ENCODE data around the gene TOM1L1. TPM values are rescaled to one million over a fixed set of nuclear protein-coding genes. Genes with fewer than 3 reads are reported as not detected.
"Not testable (repeated sequence)": the region's sequence is repeated elsewhere in the genome, so short reads cannot be mapped to it uniquely, and the experiment has no call there.

TOM1L1 gene
- total and polyA plus RNA-seq, 2 donors (not counting 1 experiment from before 2014, with no cell fraction given): 34.5 to 34.7 TPM

DNA sequence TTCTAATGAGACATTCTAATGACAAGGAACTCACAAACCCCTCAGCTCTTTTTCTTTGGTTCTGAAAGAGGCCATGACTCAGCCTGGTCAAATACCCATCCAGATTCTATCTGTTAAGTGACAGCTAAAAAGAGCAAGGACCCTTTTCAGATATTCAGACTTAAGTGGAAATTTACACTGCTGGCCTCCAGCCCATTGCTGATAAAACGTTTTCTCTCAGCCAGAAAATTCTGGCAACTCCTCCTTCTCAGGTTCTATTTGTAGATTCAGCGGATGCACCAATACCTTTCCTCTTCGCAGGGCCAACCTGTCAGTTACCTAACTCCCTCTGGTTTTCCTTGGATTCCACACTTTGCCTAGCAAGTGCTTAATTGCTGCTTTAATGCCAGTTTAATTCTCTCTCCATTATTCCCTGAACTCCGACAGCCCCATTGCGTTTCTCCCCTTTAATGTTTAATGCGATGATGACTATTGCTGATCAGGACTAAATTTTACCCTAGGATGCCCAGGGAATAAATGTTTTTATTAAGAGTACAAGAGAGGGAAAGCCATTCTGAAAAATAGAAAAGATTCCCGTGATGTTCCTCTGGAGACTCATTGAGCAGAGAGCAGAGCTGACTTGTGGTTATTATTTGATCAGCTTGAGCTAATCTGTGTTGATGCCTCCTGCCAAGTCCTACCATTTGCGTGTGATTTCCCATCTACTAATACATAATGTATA is 35.9 kb upstream of the TOM1L1 start:
- Histone ChIP-seq H3K9me3 (ENCODE audit: control insufficient read depth, insufficient read depth, low read depth, low read length) (no peaks in the 10 kb centered on the region), H3K36me3 (ENCODE audit: control insufficient read depth, insufficient read depth, low read length) (no peaks in the 10 kb centered on the region), H4K20me1 (ENCODE audit: control insufficient read depth, extremely low read depth, insufficient read depth, low read length) (no peaks in the 10 kb centered on the region), H3K4me2 (ENCODE audit: extremely low read depth, insufficient read depth, low read length) (no peak overlapping the region), H3K27me3 (ENCODE audit: control insufficient read depth, insufficient read depth, low read length) (no peaks in the 10 kb centered on the region), H3K27ac (ENCODE audit: insufficient read depth, low read length) (no peak overlapping the region), H3K4me3 (replicated peaks in 1 of 4; ENCODE audit: control extremely low read depth in 1 of 4, insufficient read depth in 1 of 4, low read depth in 3 of 4, low read length in 4 of 4) (no peak overlapping the region), H3K4me1 (ENCODE audit: control insufficient read depth, extremely low read depth, insufficient read depth, low read length) (no peaks in the 10 kb centered on the region), H3K79me2 (ENCODE audit: control insufficient read depth, insufficient read depth, low read length) (no peaks in the 10 kb centered on the region), H3K9ac (ENCODE audit: insufficient read depth, low read length) (no peak overlapping the region), H2AFZ (ENCODE audit: low read length) (no peak overlapping the region)
- no peak for DNase-seq (ENCODE audit: low read depth in 2 of 2)
- TF ChIP-seq, protein P1, sequence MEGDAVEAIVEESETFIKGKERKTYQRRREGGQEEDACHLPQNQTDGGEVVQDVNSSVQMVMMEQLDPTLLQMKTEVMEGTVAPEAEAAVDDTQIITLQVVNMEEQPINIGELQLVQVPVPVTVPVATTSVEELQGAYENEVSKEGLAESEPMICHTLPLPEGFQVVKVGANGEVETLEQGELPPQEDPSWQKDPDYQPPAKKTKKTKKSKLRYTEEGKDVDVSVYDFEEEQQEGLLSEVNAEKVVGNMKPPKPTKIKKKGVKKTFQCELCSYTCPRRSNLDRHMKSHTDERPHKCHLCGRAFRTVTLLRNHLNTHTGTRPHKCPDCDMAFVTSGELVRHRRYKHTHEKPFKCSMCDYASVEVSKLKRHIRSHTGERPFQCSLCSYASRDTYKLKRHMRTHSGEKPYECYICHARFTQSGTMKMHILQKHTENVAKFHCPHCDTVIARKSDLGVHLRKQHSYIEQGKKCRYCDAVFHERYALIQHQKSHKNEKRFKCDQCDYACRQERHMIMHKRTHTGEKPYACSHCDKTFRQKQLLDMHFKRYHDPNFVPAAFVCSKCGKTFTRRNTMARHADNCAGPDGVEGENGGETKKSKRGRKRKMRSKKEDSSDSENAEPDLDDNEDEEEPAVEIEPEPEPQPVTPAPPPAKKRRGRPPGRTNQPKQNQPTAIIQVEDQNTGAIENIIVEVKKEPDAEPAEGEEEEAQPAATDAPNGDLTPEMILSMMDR (conservative IDR thresholded peaks at IDR 0.05 in 1 of 2, IDR thresholded peaks at IDR 0.05 in 1 of 2; ENCODE audit: low read depth in 1 of 2, low read length in 2 of 2): no peak
- no peak for TF ChIP-seq EZH2 (IDR thresholded peaks at IDR 0.05; ENCODE audit: low read length, missing control alignments)

DNA sequence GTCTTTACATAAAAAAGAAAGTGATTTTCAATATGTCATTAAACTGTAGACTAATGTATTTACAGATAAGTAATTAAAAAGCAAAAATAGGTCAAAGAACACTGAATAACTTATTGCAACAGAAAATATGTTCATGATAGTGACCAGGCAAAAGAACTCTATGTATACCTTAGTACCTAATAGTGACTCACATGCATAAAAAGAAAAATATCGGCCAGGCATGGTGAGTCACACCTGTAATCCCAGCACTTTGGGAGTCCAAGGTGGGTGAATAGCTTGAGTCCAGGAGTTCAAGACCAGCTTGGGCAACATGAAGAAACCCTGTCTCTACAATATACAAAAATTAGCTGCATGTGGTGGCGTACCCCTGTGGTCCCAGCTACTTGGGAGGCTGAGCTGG is 33.0 kb upstream of the TOM1L1 start:
- no peaks in the 10 kb centered on the region for H3K9me3 ChIP-seq (ENCODE audit: control insufficient read depth, insufficient read depth, low read depth, low read length)

DNA sequence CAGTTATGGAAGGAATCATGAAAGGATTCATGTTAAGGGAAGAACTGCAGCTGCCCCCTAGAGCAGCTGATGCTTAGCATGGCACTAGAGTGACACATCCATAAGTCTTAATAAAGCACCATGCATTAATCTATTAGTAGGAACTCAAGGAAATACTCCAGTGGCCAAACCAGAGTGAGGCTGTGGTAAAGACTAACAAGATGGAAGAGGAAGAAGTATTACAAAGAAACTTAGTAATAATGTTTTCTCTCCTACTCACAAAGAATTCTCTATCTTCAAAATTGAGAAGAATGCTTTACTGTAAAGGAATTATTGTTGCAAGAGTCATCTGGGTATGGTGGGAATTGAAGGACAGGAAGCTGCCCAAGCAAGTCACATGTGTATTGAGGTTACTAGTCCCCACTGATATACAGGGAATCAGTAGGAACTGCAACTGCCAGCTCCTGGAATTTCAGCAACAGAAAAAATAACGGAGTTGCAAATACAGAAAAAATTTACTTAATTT is 29.9 kb upstream of the TOM1L1 start:
- TF ChIP-seq EZH2 (IDR thresholded peaks at IDR 0.05; ENCODE audit: low read length, missing control alignments): no peak
- TF ChIP-seq, protein P1 (conservative IDR thresholded peaks at IDR 0.05 in 1 of 2, IDR thresholded peaks at IDR 0.05 in 1 of 2; ENCODE audit: low read depth in 1 of 2, low read length in 2 of 2): no peak
- no peak overlapping the region for H3K27ac ChIP-seq (ENCODE audit: insufficient read depth, low read length)
- no peak overlapping the region for H3K4me3 ChIP-seq (replicated peaks in 1 of 4; ENCODE audit: control extremely low read depth in 1 of 4, insufficient read depth in 1 of 4, low read depth in 3 of 4, low read length in 4 of 4)
- no peaks in the 10 kb centered on the region for H3K9me3 ChIP-seq (ENCODE audit: control insufficient read depth, insufficient read depth, low read depth, low read length)
- DNase-seq (ENCODE audit: low read depth in 2 of 2): no peak
- no peak overlapping the region for H3K4me2 ChIP-seq (ENCODE audit: extremely low read depth, insufficient read depth, low read length)
- H3K27me3 ChIP-seq (ENCODE audit: control insufficient read depth, insufficient read depth, low read length): no peaks in the 10 kb centered on the region
- H4K20me1 ChIP-seq (ENCODE audit: control insufficient read depth, extremely low read depth, insufficient read depth, low read length): no peaks in the 10 kb centered on the region
- no peaks in the 10 kb centered on the region for H3K36me3 ChIP-seq (ENCODE audit: control insufficient read depth, insufficient read depth, low read length)
- no peaks in the 10 kb centered on the region for H3K79me2 ChIP-seq (ENCODE audit: control insufficient read depth, insufficient read depth, low read length)
- no peaks in the 10 kb centered on the region for H3K4me1 ChIP-seq (ENCODE audit: control insufficient read depth, extremely low read depth, insufficient read depth, low read length)
- no peak overlapping the region for H2AFZ ChIP-seq (ENCODE audit: low read length)
- no peak overlapping the region for H3K9ac ChIP-seq (ENCODE audit: insufficient read depth, low read length)

More for the DNA sequence above, 33.0 kb upstream of the TOM1L1 start:
- H3K27ac ChIP-seq (ENCODE audit: insufficient read depth, low read length): no peak overlapping the region
- no peak overlapping the region for H3K4me2 ChIP-seq (ENCODE audit: extremely low read depth, insufficient read depth, low read length)
- H3K4me1 ChIP-seq (ENCODE audit: control insufficient read depth, extremely low read depth, insufficient read depth, low read length): no peaks in the 10 kb centered on the region
- H3K79me2 ChIP-seq (ENCODE audit: control insufficient read depth, insufficient read depth, low read length): no peaks in the 10 kb centered on the region
- no peak overlapping the region for H3K4me3 ChIP-seq (replicated peaks in 1 of 4; ENCODE audit: control extremely low read depth in 1 of 4, insufficient read depth in 1 of 4, low read depth in 3 of 4, low read length in 4 of 4)
- TF ChIP-seq EZH2 (IDR thresholded peaks at IDR 0.05; ENCODE audit: low read length, missing control alignments): no peak
- TF ChIP-seq, protein P1 (conservative IDR thresholded peaks at IDR 0.05 in 1 of 2, IDR thresholded peaks at IDR 0.05 in 1 of 2; ENCODE audit: low read depth in 1 of 2, low read length in 2 of 2): no peak
- H3K36me3 ChIP-seq (ENCODE audit: control insufficient read depth, insufficient read depth, low read length): no peaks in the 10 kb centered on the region
- H4K20me1 ChIP-seq (ENCODE audit: control insufficient read depth, extremely low read depth, insufficient read depth, low read length): no peaks in the 10 kb centered on the region
- H2AFZ ChIP-seq (ENCODE audit: low read length): no peak overlapping the region
- no peak overlapping the region for H3K9ac ChIP-seq (ENCODE audit: insufficient read depth, low read length)
- no peaks in the 10 kb centered on the region for H3K27me3 ChIP-seq (ENCODE audit: control insufficient read depth, insufficient read depth, low read length)
- no peak for DNase-seq (ENCODE audit: low read depth in 2 of 2)

DNA sequence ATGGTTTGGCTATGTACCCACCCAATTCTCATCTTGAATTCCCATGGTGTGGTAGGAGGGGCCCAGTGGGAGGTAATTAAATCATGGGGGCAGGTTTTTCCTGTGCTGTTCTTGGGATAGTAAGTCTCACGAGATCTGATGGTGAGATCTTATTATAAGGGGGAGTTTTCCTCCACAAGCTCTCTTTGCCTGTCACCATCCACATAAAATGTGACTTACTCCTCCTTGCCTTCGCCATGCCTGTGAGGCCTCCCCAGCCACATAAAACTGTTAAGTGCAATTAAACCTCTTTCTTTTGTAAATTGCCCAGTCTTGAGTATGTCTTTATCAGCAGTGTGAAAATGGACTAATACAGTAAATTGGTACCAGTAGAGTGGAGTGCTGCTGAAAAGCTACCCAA is 24.7 kb upstream of the TOM1L1 start:
- H2AFZ ChIP-seq (ENCODE audit: low read length); H4K20me1 ChIP-seq (ENCODE audit: control insufficient read depth, extremely low read depth, insufficient read depth, low read length); H3K27me3 ChIP-seq (ENCODE audit: control insufficient read depth, insufficient read depth, low read length); H3K4me2 ChIP-seq (ENCODE audit: extremely low read depth, insufficient read depth, low read length); H3K36me3 ChIP-seq (ENCODE audit: control insufficient read depth, insufficient read depth, low read length); H3K9ac ChIP-seq (ENCODE audit: insufficient read depth, low read length); H3K4me3 ChIP-seq (replicated peaks in 1 of 4; ENCODE audit: control extremely low read depth in 1 of 4, insufficient read depth in 1 of 4, low read depth in 3 of 4, low read length in 4 of 4); H3K9me3 ChIP-seq (ENCODE audit: control insufficient read depth, insufficient read depth, low read depth, low read length); H3K4me1 ChIP-seq (ENCODE audit: control insufficient read depth, extremely low read depth, insufficient read depth, low read length); H3K27ac ChIP-seq (ENCODE audit: insufficient read depth, low read length); DNase-seq (ENCODE audit: low read depth in 2 of 2); H3K79me2 ChIP-seq (ENCODE audit: control insufficient read depth, insufficient read depth, low read length): not testable (repeated sequence)
